ENCODE results near the gene KLHL22. TPM values are rescaled to one million over a fixed set of nuclear protein-coding genes. Genes with fewer than 3 reads are reported as not detected.
A peak's percentile ranks its signal among the peaks of the same experiment; 100 is the strongest.
"Not testable (repeated sequence)": the region's sequence is repeated elsewhere in the genome, so short reads cannot be mapped to it uniquely, and the experiment has no call there.

The KLHL22 gene
- total RNA-seq, 1 experiment from 2014 or later = 36.2 TPM

DNA sequence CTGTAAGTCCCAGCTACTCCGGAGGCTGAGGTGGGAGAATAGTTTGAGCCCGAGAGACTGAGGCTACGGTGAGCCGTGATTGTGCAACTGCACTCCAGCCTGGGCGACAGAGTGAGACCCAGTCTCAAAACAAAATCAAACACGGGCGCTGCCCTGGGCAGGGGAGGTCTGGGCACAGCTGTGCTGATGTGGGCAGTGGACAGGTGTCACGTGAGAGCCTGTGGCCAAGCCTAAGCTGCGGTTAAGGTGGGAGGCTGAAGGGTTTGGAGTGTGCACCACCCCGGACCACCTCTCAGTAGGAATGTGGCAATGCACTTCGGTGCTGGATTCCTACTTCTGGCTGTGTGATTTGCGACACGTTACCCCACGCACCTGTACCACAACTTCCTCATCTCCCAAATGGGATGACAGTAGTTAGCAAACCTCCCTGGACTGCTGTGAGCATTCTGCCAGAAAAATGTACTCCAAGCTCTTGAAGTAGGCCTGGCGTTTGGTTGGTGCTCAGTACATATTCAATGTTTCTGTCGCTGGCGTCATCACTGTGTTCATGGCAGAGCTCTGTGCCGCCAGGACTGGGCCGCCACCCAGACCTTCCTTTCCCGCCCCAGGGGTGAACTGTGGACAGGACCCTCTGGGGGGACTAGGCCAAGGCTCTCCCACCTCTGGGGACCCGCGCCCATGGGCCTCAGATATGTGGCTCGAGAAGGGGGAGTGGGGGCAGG lies 102.5 kb downstream of the KLHL22 start:
- Histone ChIP-seq H3K27me3 (replicated peaks; ENCODE audit: insufficient read depth, low read depth, low read length, poor library complexity) (no peaks in the 10 kb centered on the region), H3K27ac (ENCODE audit: low read depth, low read length, poor library complexity, severe bottlenecking) (peak overlapping the region; percentile 91), H3K36me3 (ENCODE audit: insufficient read depth, low read length, poor library complexity, severe bottlenecking) (no peaks in the 10 kb centered on the region), H3K9me3 (ENCODE audit: low read depth, low read length, poor library complexity, severe bottlenecking) (no peaks in the 10 kb centered on the region), H3K4me1 (ENCODE audit: insufficient read depth, low read length, poor library complexity, severe bottlenecking) (peaks cover 22% of the 10 kb centered on the region), H3K4me3 (ENCODE audit: low read depth, low read length, poor library complexity, severe bottlenecking) (peak overlapping the region; percentile 84)
- DNase-seq (ENCODE audit: low spot score) = no peak
- CTCF ChIA-PET = no interaction called here
- intact Hi-C loops (cut with micrococcal nuclease; ENCODE audit: unreplicated experiment) = no loop called here
- POLR2A ChIA-PET (ENCODE audit: low non-redundant PET) = no interaction called here
- no TSS peak for BruUV-seq (replicated peaks)
- TF ChIP-seq, protein P1, sequence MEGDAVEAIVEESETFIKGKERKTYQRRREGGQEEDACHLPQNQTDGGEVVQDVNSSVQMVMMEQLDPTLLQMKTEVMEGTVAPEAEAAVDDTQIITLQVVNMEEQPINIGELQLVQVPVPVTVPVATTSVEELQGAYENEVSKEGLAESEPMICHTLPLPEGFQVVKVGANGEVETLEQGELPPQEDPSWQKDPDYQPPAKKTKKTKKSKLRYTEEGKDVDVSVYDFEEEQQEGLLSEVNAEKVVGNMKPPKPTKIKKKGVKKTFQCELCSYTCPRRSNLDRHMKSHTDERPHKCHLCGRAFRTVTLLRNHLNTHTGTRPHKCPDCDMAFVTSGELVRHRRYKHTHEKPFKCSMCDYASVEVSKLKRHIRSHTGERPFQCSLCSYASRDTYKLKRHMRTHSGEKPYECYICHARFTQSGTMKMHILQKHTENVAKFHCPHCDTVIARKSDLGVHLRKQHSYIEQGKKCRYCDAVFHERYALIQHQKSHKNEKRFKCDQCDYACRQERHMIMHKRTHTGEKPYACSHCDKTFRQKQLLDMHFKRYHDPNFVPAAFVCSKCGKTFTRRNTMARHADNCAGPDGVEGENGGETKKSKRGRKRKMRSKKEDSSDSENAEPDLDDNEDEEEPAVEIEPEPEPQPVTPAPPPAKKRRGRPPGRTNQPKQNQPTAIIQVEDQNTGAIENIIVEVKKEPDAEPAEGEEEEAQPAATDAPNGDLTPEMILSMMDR (conservative IDR thresholded peaks at IDR 0.05; ENCODE audit: low read depth, low read length) = no peak
- TF ChIP-seq EZH2 (IDR thresholded peaks at IDR 0.05; ENCODE audit: borderline replicate concordance, low read depth, low read length, poor library complexity, severe bottlenecking) = no peak

DNA sequence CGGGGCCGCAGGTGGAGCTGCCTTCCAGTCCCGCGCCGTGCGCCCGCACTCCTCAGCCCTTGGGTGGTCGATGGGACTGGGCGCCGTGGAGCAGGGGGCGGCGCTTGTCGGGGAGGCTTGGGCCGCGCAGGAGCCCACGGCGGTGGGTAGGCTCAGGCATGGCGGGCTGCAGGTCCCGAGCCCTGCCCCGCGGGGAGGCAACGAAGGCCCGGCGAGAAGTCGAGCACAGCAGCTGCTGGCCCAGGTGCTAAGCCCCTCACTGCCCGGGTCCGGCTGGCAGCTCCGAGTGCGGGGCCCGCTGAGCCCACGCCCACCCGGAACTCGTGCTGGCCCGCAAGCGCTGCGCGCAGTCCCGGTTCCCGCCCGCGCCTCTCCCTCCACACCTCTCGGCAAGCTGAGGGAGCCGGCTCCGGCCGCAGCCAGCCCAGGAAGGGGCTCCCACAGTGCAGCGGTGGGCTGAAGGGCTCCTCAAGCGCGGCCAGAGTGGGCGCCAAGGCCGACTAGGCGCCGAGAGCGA lies 103.2 kb downstream of the KLHL22 start:
- CTCF ChIA-PET; H3K27me3 ChIP-seq (replicated peaks; ENCODE audit: insufficient read depth, low read depth, low read length, poor library complexity); H3K4me3 ChIP-seq (ENCODE audit: low read depth, low read length, poor library complexity, severe bottlenecking); POLR2A ChIA-PET (ENCODE audit: low non-redundant PET); DNase-seq (ENCODE audit: low spot score); H3K27ac ChIP-seq (ENCODE audit: low read depth, low read length, poor library complexity, severe bottlenecking); H3K36me3 ChIP-seq (ENCODE audit: insufficient read depth, low read length, poor library complexity, severe bottlenecking); H3K9me3 ChIP-seq (ENCODE audit: low read depth, low read length, poor library complexity, severe bottlenecking); BruUV-seq (replicated peaks); intact Hi-C loops (cut with micrococcal nuclease; ENCODE audit: unreplicated experiment): not testable (repeated sequence)
- peaks cover 22% of the 10 kb centered on the region for H3K4me1 ChIP-seq (ENCODE audit: insufficient read depth, low read length, poor library complexity, severe bottlenecking)

Other genes starting within 250 kb of the KLHL22 start
- 9.6 and 9.9 TPM in 2 replicates for gene RTN4R, start 227.5 kb downstream of the KLHL22 start, total RNA-seq (2021)
- 50.7 and 59.7 TPM in 2 replicates for gene DGCR6L, start 175.7 kb downstream of the KLHL22 start, total RNA-seq (2021)
- 37.2 and 37.7 TPM in 2 replicates for gene ZNF74, start 101.6 kb downstream of the KLHL22 start, total RNA-seq (2021)
- gene SCARF2, start 58.0 kb downstream of the KLHL22 start, total RNA-seq (2021) = 1.4 and 1.7 TPM in 2 replicates
- gene MED15, start 11.8 kb upstream of the KLHL22 start, total RNA-seq (2021) = 96.2 and 101 TPM in 2 replicates